Suprapubic skin (tissue), 4 donors: ENCODE results near the gene KRTAP10-3. TPM values are rescaled to one million over a fixed set of nuclear protein-coding genes. Genes with fewer than 3 reads are reported as not detected.

ENCODE experiments used
- DNase-seq, 2 donors: peaks; one replicate each; pipeline ENCODE4 v3.0.0-alpha.2; 2019; ENCODE audit warnings: low spot score in 2 of 2
- H3K27ac ChIP-seq: fragments of 200-600 bp; sonication (generic); one replicate; pipeline ENCODE4 v1.5.1; 2019
- H3K27me3 ChIP-seq: fragments of 200-600 bp; sonication (generic); one replicate; pipeline ENCODE4 v1.5.1; 2019
- H3K36me3 ChIP-seq: fragments of 200-600 bp; sonication (generic); one replicate; pipeline ENCODE4 v1.5.1; 2019
- H3K4me1 ChIP-seq: fragments of 200-600 bp; sonication (generic); one replicate; pipeline ENCODE4 v1.5.1; 2019
- H3K4me3 ChIP-seq: fragments of 200-600 bp; sonication (generic); one replicate; pipeline ENCODE4 v1.5.1; 2019; ENCODE audit warnings: mild to moderate bottlenecking
- H3K9me3 ChIP-seq: fragments of 200-600 bp; sonication (generic); one replicate; pipeline ENCODE4 v1.5.1; 2019
- CTCF ChIP-seq, 2 donors: fragments of 200-600 bp in 1 of 2; fragments of 450-650 bp in 1 of 2; sonication (generic) in 1 of 2; IDR thresholded peaks; one replicate each; pipeline ENCODE4 v1.5.1; 2016 to 2019; ENCODE audit warnings: antibody characterized with exemption in 2 of 2, mild to moderate bottlenecking in 1 of 2, moderate library complexity in 1 of 2
- EP300 ChIP-seq: sonication (generic); formaldehyde crosslinking; IDR thresholded peaks from one replicate; pipeline ENCODE4 v1.6.1; 2017; ENCODE audit warnings: antibody characterized with exemption
- POLR2A ChIP-seq, 2 donors: fragments of 450-650 bp; IDR thresholded peaks; one replicate each; pipeline ENCODE4 v1.6.1; 2017; ENCODE audit warnings: antibody characterized with exemption in 2 of 2, mild to moderate bottlenecking in 2 of 2, moderate library complexity in 2 of 2
- POLR2AphosphoS5 ChIP-seq, 3 donors: sonication (generic); formaldehyde crosslinking; IDR thresholded peaks; one replicate each; pipeline ENCODE4 v1.6.1; 2017; ENCODE audit warnings: antibody characterized with exemption in 3 of 3
- WGBS: methylation state at CpG from one replicate; pipeline ENCODE4 v1.1.5; 2018; 5-methylcytosine and 5-hydroxymethylcytosine counted together
- total RNA-seq, 4 donors: library from RNA; depleted of rRNA; stranded (reverse); fragments of >200 nt; gene quantifications; one replicate each; pipeline ENCODE4 v1.1.0, GENCODE V29; 2016

The KRTAP10-3 gene
- total RNA-seq, 4 donors from 2014 or later: 1.1 to 5.8 (median 3.3) TPM; not detected in 1

- Histone ChIP-seq H3K36me3 (no peaks in the 10 kb centered on the region), H3K4me1 (peaks cover 10% of the 10 kb centered on the region), H3K4me3 (no peak overlapping the region), H3K9me3 (no peaks in the 10 kb centered on the region), H3K27me3 (peaks cover 52% of the 10 kb centered on the region), H3K27ac (no peak overlapping the region)
- DNase-seq: no peak
- no peak for TF ChIP-seq EP300
- TF ChIP-seq POLR2AphosphoS5 (IDR thresholded peaks at IDR 0.05): no peak
- no peak for TF ChIP-seq POLR2A (IDR thresholded peaks at IDR 0.05)
- no peak for TF ChIP-seq CTCF (IDR thresholded peaks at IDR 0.05)
- WGBS: 97% methylated on average over 2 of the region's 2 CpGs
Observed at GRCh38 chr21:44589094-44589493, 30.5 kb upstream of the KRTAP10-3 start.

GRCh38 chr21:44585892-44586291, 27.3 kb upstream of the KRTAP10-3 start:
- H3K9me3 ChIP-seq: no peaks in the 10 kb centered on the region
- no peaks in the 10 kb centered on the region for H3K4me1 ChIP-seq
- no peak for DNase-seq
- no peak overlapping the region for H3K4me3 ChIP-seq
- peaks cover 43% of the 10 kb centered on the region for H3K27me3 ChIP-seq
- WGBS: 67% methylated on average over 3 of the region's 3 CpGs
- no peak overlapping the region for H3K27ac ChIP-seq
- H3K36me3 ChIP-seq: no peaks in the 10 kb centered on the region
- TF ChIP-seq CTCF (IDR thresholded peaks at IDR 0.05) (no peak), POLR2AphosphoS5 (IDR thresholded peaks at IDR 0.05) (no peak), EP300 (no peak), POLR2A (IDR thresholded peaks at IDR 0.05) (no peak)

GRCh38 chr21:44583800-44584147, 25.2 kb upstream of the KRTAP10-3 start:
- H3K4me1 ChIP-seq: peaks cover 4% of the 10 kb centered on the region
- H3K4me3 ChIP-seq: no peak overlapping the region
- peaks cover 24% of the 10 kb centered on the region for H3K27me3 ChIP-seq
- DNase-seq: no peak
- no peaks in the 10 kb centered on the region for H3K36me3 ChIP-seq
- WGBS: 51% methylated on average over 6 of the region's 6 CpGs
- no peaks in the 10 kb centered on the region for H3K9me3 ChIP-seq
- H3K27ac ChIP-seq: no peak overlapping the region
- no peak for TF ChIP-seq EP300
- TF ChIP-seq POLR2AphosphoS5 (IDR thresholded peaks at IDR 0.05): no peak
- TF ChIP-seq POLR2A (IDR thresholded peaks at IDR 0.05): no peak
- TF ChIP-seq CTCF (IDR thresholded peaks at IDR 0.05): no peak

- no peak for TF ChIP-seq EP300
- TF ChIP-seq POLR2AphosphoS5 (IDR thresholded peaks at IDR 0.05): no peak
- no peak for TF ChIP-seq POLR2A (IDR thresholded peaks at IDR 0.05)
- TF ChIP-seq CTCF (IDR thresholded peaks at IDR 0.05): no peak
- Histone ChIP-seq H3K36me3 (no peaks in the 10 kb centered on the region), H3K9me3 (no peaks in the 10 kb centered on the region), H3K27ac (no peak overlapping the region), H3K27me3 (peaks cover 28% of the 10 kb centered on the region), H3K4me1 (peaks cover 4% of the 10 kb centered on the region), H3K4me3 (no peak overlapping the region)
- 22% methylated on average over 11 of the region's 11 CpGs for WGBS
- DNase-seq: peak in 1 of 2 donors; percentile 76
Observed at GRCh38 chr21:44583089-44583799, 24.6 kb upstream of the KRTAP10-3 start.

GRCh38 chr21:44582055-44582454, 23.5 kb upstream of the KRTAP10-3 start:
- TF ChIP-seq CTCF (IDR thresholded peaks at IDR 0.05): no peak
- TF ChIP-seq EP300: no peak
- TF ChIP-seq POLR2AphosphoS5 (IDR thresholded peaks at IDR 0.05): no peak
- no peak for TF ChIP-seq POLR2A (IDR thresholded peaks at IDR 0.05)
- Histone ChIP-seq H3K9me3 (no peaks in the 10 kb centered on the region), H3K27ac (no peak overlapping the region), H3K36me3 (no peaks in the 10 kb centered on the region), H3K27me3 (peaks cover 28% of the 10 kb centered on the region), H3K4me3 (no peak overlapping the region), H3K4me1 (peaks cover 4% of the 10 kb centered on the region)
- DNase-seq: peak in 1 of 2 donors; percentile 23
- WGBS: 68% methylated on average over 15 of the region's 15 CpGs
